SIG-M5 treated with dmso at 0.1 percent for 504 hours (cell line): ENCODE measurements around the gene ASIC5.
A peak's percentile ranks its signal among the peaks of the same experiment; 100 is the strongest.
"Not testable (repeated sequence)": the region's sequence is repeated elsewhere in the genome, so short reads cannot be mapped to it uniquely, and the experiment has no call there.

Experiments
- DNase-seq: peaks from one replicate; lab custom pipeline; 2025; ENCODE audit not compliant: unreplicated experiment; lab: John Stamatoyannopoulos, UW

The ASIC5 gene

GRCh38 chr4:155802190-155802959, 63.7 kb downstream of the ASIC5 start:
- DNase-seq, result no peak

GRCh38 chr4:155800685-155801343, 65.3 kb downstream of the ASIC5 start:
- no peak for DNase-seq

GRCh38 chr4:155799794-155800123, 66.3 kb downstream of the ASIC5 start:
- no peak for DNase-seq

DNA sequence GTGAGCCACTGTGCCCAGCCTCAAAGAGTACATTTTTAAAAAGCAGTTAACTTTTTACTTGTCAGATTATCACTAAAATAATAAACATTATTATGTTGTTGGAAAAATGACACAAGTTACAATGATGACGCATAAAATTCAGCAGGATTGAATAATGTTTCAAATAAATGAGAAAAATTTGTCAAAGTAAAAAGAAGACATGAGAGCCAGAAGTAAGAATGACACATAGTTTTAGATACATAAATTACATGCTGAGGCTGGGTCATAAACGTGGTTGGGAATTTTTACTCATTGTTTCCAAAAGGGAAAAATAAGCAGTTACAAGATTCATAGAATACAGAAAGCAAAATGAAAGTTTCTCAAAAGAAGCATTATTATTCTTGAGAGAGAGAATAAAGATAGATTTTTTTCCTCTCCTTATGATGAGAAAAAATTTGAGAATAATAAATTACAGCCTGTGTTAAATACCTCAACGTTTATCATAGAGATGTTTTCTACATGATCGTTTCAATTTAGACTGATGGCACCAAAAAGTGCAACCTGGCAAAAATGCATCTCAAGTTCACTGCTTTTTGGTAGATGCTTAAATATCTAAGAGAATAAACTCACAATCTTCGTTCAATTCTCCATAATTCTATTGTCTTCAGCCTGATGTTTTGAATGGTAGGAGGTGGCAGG, 66.8 kb downstream of the ASIC5 start:
- DNase-seq, result no peak

DNA sequence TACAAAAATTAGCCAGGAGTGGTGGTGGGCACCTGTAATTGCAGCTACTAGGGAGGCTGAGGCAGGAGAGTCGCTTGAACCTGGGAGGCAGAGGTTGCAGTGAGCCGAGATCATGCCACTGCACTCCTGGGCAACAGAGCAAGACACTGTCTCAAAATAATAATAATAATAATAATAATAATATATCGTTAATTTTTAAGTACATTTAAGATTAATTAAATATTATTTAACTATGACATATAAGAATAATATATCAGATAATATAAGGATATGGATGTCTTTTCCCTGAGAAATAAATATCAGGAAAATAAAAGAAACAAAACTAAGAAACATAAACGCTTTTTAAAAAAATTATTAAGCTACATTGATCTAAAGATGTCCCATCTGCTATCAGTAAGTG, 68.5 kb downstream of the ASIC5 start:
- DNase-seq, result not testable (repeated sequence)

GRCh38 chr4:155795991-155796390, 70.1 kb downstream of the ASIC5 start:
- DNase-seq, result peak; percentile 51

DNA sequence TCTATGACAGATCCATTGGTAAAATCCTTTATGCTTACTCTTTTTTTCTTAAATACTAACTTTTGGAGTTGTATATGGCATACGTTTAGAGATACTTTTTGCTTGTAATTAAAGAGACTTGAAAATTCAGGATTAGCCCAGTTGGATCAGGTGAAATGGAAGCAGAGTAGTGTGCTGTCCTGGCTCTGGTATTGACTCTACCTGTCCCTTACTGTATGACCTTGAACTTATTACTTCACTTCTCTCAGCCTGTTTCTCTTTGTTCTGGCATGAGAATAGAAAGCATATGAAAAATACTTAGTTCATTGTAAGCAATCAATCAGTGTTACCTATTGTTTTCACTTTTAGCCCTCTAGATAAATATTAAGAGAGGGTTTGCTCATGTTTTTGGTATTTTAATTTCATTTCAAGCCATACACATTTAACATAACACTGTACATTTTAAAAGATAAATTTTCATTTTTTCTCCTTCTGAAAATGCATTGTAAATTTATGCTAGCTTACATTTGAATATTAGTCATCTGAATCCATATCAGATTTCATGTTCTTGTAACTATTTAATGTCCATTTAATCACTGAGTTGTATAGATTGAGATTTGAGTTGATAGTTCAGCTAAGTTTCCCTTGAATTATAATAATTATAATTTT, 71.4 kb downstream of the ASIC5 start:
- no peak for DNase-seq

DNA sequence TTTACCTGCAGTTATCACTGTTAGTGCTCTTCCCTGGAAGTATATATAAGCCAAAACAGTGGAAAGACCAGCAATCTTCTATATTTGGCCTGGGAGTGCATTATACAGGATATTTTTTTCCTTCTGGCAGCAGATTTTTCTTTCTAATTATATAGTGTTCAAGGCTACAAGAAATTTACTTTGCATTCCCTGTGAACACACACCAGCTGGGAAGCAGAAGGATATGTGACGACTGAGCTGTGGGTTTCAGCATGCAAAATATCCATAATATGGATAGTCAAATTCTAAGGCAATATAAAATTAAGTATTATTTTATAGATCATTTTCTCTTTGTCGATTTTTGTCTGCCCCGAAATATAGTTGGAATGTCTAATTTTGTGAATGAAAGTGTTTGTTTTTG, 76.1 kb downstream of the ASIC5 start:
- no peak for DNase-seq

GRCh38 chr4:155789391-155789790, 76.7 kb downstream of the ASIC5 start:
- DNase-seq, result no peak

DNA sequence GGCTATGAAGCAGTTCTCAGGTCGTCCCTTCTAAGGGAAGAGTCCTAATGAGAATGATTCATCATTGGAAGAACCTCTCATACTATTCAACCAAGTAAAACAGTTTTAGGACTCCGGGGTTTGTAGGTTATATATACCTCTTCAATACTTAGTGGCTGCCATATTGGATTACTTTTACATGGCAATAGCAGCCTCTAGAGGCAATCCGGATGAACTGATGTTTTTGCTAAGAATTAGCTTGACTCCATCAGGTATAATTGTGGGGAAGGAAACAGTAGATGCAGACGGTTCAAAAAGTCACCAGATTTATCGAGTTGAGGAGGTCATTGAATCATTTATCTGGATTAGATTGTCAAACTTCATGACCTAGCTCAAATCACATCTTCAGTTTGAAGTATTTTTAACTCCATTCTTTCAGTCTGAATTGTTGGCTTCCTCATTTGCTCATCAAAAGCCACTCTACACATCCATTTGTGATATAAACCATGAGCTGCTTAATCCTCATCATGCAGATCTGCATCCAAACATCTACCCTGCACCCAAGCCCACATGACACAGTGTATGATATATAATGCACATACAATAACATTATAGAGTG, 78.9 kb downstream of the ASIC5 start:
- DNase-seq, result peak; percentile 45

DNA sequence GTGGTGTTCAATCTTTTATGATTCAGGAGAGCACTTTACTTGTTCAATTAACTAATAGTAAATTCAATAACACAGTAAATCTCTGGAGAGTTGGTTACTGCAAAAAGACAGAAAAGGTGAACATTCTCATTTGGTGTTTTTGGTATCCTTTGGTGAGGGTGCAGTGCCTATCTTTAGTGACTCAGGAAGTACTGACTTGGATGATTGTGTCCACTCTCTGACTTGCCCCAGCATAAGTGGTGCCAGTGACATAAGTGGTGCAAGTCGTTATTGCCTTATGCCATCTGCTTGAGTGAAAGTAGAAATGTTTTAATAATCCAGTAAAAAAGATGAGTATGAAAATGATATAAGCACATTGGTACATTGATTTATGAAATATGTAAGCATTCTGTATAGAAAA, 80.2 kb downstream of the ASIC5 start:
- no peak for DNase-seq

DNA sequence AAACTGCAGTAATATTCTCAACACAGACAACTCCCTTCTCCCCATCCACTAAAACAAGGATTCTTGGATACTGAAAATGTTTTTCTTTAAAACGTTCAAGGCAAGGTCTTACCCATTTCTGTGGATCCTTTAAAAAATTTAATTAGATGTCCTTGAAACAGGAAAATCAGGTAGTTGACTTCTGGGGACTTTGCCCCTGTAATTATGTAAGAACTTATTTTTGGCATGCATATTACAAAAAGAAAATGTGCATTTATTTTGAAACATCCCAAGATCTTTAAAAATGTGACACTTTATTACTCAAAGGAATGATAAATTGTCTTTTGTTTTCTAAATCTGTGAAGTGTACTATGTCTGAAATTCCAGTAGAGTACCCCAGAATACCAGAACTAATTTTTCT, 81.4 kb downstream of the ASIC5 start:
- DNase-seq, result no peak

DNA sequence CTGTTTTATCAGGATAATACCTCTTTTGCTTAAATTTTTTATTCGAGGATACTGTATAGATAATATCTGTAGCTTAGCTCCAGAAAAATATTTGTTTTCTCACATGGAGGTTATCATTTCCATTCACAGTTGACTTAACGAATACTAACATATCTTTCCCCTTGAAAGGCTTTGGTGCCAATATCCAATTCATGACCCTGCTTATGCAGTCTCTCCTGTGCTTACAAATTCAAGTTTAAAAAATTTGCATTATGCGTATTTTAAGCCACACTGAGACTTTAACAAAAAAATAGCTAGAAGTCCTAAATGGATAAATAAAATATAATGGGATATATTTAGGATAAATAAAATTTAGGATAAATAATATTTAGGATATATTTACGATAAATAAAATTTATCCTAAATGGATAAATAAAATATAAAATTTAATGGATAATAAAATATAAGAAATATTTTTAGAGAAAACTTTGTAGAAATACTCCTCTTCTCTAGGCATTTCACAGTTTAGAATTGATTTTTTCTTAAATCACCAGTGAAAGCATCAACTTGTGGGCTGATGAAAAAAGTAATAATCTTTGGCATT, 84.7 kb downstream of the ASIC5 start:
- no peak for DNase-seq

GRCh38 chr4:155780775-155781174, 85.3 kb downstream of the ASIC5 start:
- no peak for DNase-seq
